Stimulated activated CD4-positive, alpha-beta T cell treated with anti-CD3 and anti-CD28 coated beads, TNF-alpha, amount 100 ng/mL, for 48 hours (primary cell): Measurements from ENCODE around the gene SRMS.
"Not testable (repeated sequence)": the region's sequence is repeated elsewhere in the genome, so short reads cannot be mapped to it uniquely, and the experiment has no call there.

ENCODE experiments used
- DNase-seq, 3 donors: peaks; one replicate each; pipeline ENCODE4 v3.0.0-alpha.2; 2020; ENCODE audit warnings: low read depth in 3 of 3

The SRMS gene

GRCh38 chr20:63522091-63522868, 25.3 kb downstream of the SRMS start:
- no peak for DNase-seq

GRCh38 chr20:63521602-63522001, 25.9 kb downstream of the SRMS start:
- no peak for DNase-seq

- DNase-seq = peak; percentile 39 to 68 (median 57)
These were observed 26.5 kb downstream of the SRMS start for GRCh38 chr20:63520934-63521601.

GRCh38 chr20:63520504-63520933, 27.0 kb downstream of the SRMS start, which contains the start of gene PPDPF:
TSS of gene PPDPF (plus strand) at chr20:63520765. CDS start at chr20:63521309, 544 bp downstream.
- DNase-seq = peak; percentile 69 to 79 (median 70)

GRCh38 chr20:63519668-63520503, 27.7 kb downstream of the SRMS start:
- DNase-seq = peak in 2 of 3 donors; percentile 35 to 50

GRCh38 chr20:63518946-63519667, 28.4 kb downstream of the SRMS start:
- no peak for DNase-seq

GRCh38 chr20:63518351-63518861, 29.1 kb downstream of the SRMS start:
- no peak for DNase-seq

GRCh38 chr20:63517376-63518309, 29.9 kb downstream of the SRMS start:
- no peak for DNase-seq

GRCh38 chr20:63514520-63514919, 33.0 kb downstream of the SRMS start:
- not testable (repeated sequence) for DNase-seq

GRCh38 chr20:63513207-63513606, 34.3 kb downstream of the SRMS start:
- DNase-seq = no peak

- DNase-seq = no peak
These were observed 38.4 kb downstream of the SRMS start for GRCh38 chr20:63509088-63509564.

GRCh38 chr20:63508072-63508768, 39.3 kb downstream of the SRMS start:
- DNase-seq = no peak

GRCh38 chr20:63507083-63507743, 40.3 kb downstream of the SRMS start:
- DNase-seq = no peak

- no peak for DNase-seq
These were observed 41.8 kb downstream of the SRMS start for GRCh38 chr20:63505723-63506122.

GRCh38 chr20:63505281-63505680, 42.3 kb downstream of the SRMS start:
- no peak for DNase-seq

GRCh38 chr20:63504642-63505041, 42.9 kb downstream of the SRMS start:
- no peak for DNase-seq

- no peak for DNase-seq
These were observed 44.0 kb downstream of the SRMS start for GRCh38 chr20:63503524-63503923.

GRCh38 chr20:63502671-63503172, 44.8 kb downstream of the SRMS start:
- no peak for DNase-seq
